Liver (tissue), 9 donors: ENCODE results near the gene ANKZF1. TPM values are rescaled to one million over a fixed set of nuclear protein-coding genes. Genes with fewer than 3 reads are reported as not detected.

Source experiments
- DNase-seq: peaks from one replicate; pipeline ENCODE4 v3.0.0-alpha.2; 2017; ENCODE audit warnings: low spot score
- H3K27ac ChIP-seq, 2 donors: one replicate each; pipeline ENCODE4 v1.7.0; 2013; ENCODE audit warnings: inconsistent platforms in 2 of 2, low read length in 2 of 2, control low read depth in 1 of 2, low read depth in 1 of 2, mild to moderate bottlenecking in 1 of 2
- H3K27me3 ChIP-seq, 4 donors: one replicate each; pipeline versions ENCODE4 v1.6.1 to v1.7.0; 2013; ENCODE audit warnings: low read length in 3 of 4, inconsistent platforms in 1 of 4, mild to moderate bottlenecking in 1 of 4, moderate library complexity in 1 of 4; ENCODE audit not compliant: control insufficient read depth in 4 of 4, insufficient read depth in 4 of 4
- H3K36me3 ChIP-seq, 4 donors: one replicate each; pipeline versions ENCODE4 v1.6.1 to v1.7.0; 2013; ENCODE audit warnings: low read length in 3 of 4, mild to moderate bottlenecking in 3 of 4, low read depth in 1 of 4, moderate library complexity in 1 of 4; ENCODE audit not compliant: control insufficient read depth in 4 of 4, insufficient read depth in 3 of 4
- H3K4me1 ChIP-seq, 4 donors: one replicate each; pipeline versions ENCODE4 v1.6.1 to v1.7.0; 2013; ENCODE audit warnings: low read length in 3 of 4, mild to moderate bottlenecking in 3 of 4, moderate library complexity in 1 of 4; ENCODE audit not compliant: control insufficient read depth in 4 of 4, insufficient read depth in 4 of 4
- H3K4me3 ChIP-seq, 3 donors: one replicate each; pipeline versions ENCODE4 v1.6.1 to v1.7.0; 2013; ENCODE audit warnings: low read length in 3 of 3, control low read depth in 1 of 3, low read depth in 1 of 3, mild to moderate bottlenecking in 1 of 3
- H3K9ac ChIP-seq, 2 donors: one replicate each; pipeline ENCODE4 v1.7.0; 2013; ENCODE audit warnings: low read length in 2 of 2, mild to moderate bottlenecking in 2 of 2, moderate library complexity in 2 of 2, control low read depth in 1 of 2, low read depth in 1 of 2
- H3K9me3 ChIP-seq, 4 donors: one replicate each; pipeline versions ENCODE4 v1.6.1 to v1.7.0; 2013; ENCODE audit warnings: low read length in 3 of 4; ENCODE audit not compliant: control insufficient read depth in 4 of 4
- ATF3 ChIP-seq: IDR thresholded peaks from 2 replicates; pipeline ENCODE4 v1.6.1; 2016; ENCODE audit warnings: antibody characterized with exemption
- CTCF ChIP-seq: fragments of 150-350 bp; IDR thresholded peaks from 2 replicates; pipeline ENCODE4 v1.5.1; 2017; ENCODE audit warnings: improper control_type of control experiment, low read depth, low read length; ENCODE audit not compliant: missing input control
- EGR1 ChIP-seq, 2 donors: IDR thresholded peaks; 2 replicates each; pipeline ENCODE4 v1.6.1; 2016 to 2018; ENCODE audit warnings: antibody characterized with exemption in 2 of 2, low read depth in 2 of 2
- FOXA1 ChIP-seq: IDR thresholded peaks from 2 replicates; pipeline ENCODE4 v1.6.1; 2016; ENCODE audit warnings: antibody characterized with exemption
- FOXA2 ChIP-seq: IDR thresholded peaks from 2 replicates; pipeline ENCODE4 v1.6.1; 2016; ENCODE audit warnings: antibody characterized with exemption
- GABPA ChIP-seq, 2 donors: IDR thresholded peaks in 1 of 2; conservative IDR thresholded peaks in 1 of 2; 2 replicates each; pipeline ENCODE4 v1.6.1; 2016; ENCODE audit warnings: antibody characterized with exemption in 2 of 2, mild to moderate bottlenecking in 1 of 2, moderate library complexity in 1 of 2
- HNF4A ChIP-seq, 2 donors: conservative IDR thresholded peaks; 2 replicates each; pipeline ENCODE4 v1.6.1; 2016; ENCODE audit warnings: antibody characterized with exemption in 2 of 2, mild to moderate bottlenecking in 2 of 2
- HNF4G ChIP-seq: IDR thresholded peaks from 2 replicates; pipeline ENCODE4 v1.6.1; 2016; ENCODE audit warnings: antibody characterized with exemption
- JUND ChIP-seq, 2 donors: IDR thresholded peaks; 2 replicates each; pipeline ENCODE4 v1.6.1; 2016; ENCODE audit warnings: antibody characterized with exemption in 2 of 2
- MAX ChIP-seq: IDR thresholded peaks from 2 replicates; pipeline ENCODE4 v1.6.1; 2016; ENCODE audit warnings: antibody characterized with exemption
- NR2F2 ChIP-seq: IDR thresholded peaks from 2 replicates; pipeline ENCODE4 v1.6.1; 2016; ENCODE audit warnings: antibody characterized with exemption
- RAD21 ChIP-seq, 2 donors: IDR thresholded peaks; 2 replicates each; pipeline ENCODE4 v1.6.1; 2016; ENCODE audit warnings: antibody characterized with exemption in 2 of 2, mild to moderate bottlenecking in 2 of 2
- REST ChIP-seq: IDR thresholded peaks from 2 replicates; pipeline ENCODE4 v1.6.1; 2016; ENCODE audit warnings: antibody characterized with exemption, mild to moderate bottlenecking
- RXRA ChIP-seq, 2 donors: IDR thresholded peaks; 2 replicates each; pipeline ENCODE4 v1.6.1; 2017 to 2018; ENCODE audit warnings: antibody characterized with exemption in 2 of 2, mild to moderate bottlenecking in 1 of 2
- SP1 ChIP-seq: IDR thresholded peaks from 2 replicates; pipeline ENCODE4 v1.6.1; 2018; ENCODE audit warnings: antibody characterized with exemption, mild to moderate bottlenecking
- TAF1 ChIP-seq: conservative IDR thresholded peaks from 2 replicates; pipeline ENCODE4 v1.6.1; 2016; ENCODE audit warnings: antibody characterized with exemption, mild to moderate bottlenecking
- YY1 ChIP-seq: IDR thresholded peaks from 2 replicates; pipeline ENCODE4 v1.6.1; 2016; ENCODE audit warnings: antibody characterized with exemption, mild to moderate bottlenecking
- ZBTB33 ChIP-seq: IDR thresholded peaks from 2 replicates; pipeline ENCODE4 v1.6.1; 2016; ENCODE audit warnings: antibody characterized with exemption
- WGBS: extraction: QIAGEN DNeasy Blood & Tissue Kit; methylation state at CpG from one replicate; pipeline ENCODE4 v1.1.7; 2013; 5-methylcytosine and 5-hydroxymethylcytosine counted together
- polyA plus RNA-seq, 2 donors: library from polyadenylated mRNA; stranded (reverse) in 1 of 2; unstranded in 1 of 2; fragments of 200-250 nt in 1 of 2; fragments of >200 nt in 1 of 2; fragmentation: Nextera tagmentation in 1 of 2; extraction: Ambion mirVana in 1 of 2; gene quantifications; one replicate each; pipeline versions ENCODE4 v1.2.1 to v1.2.3, GENCODE V29; 2013 to 2015
- total RNA-seq, 2 donors: library from RNA; depleted of rRNA; stranded (reverse); fragments of >200 nt; gene quantifications; one replicate each; pipeline ENCODE4 v1.2.3, GENCODE V29; 2014
- donor health status: healthy.
- donor health status: healthy.
- donor health status: healthy.
- donor health status: healthy.
- donor health status: healthy.

The ANKZF1 gene
- total and polyA plus RNA-seq, 4 donors: 9.0 to 30.6 (median 20.5) TPM

- Histone ChIP-seq H3K9ac (no peak overlapping the region), H3K27ac (no peak overlapping the region), H3K36me3 (peaks cover 21 to 54% (median 44%) of the 10 kb centered on the region in 4 donors), H3K27me3 (no peaks in the 10 kb centered on the region), H3K4me3 (no peak overlapping the region), H3K9me3 (no peaks in the 10 kb centered on the region), H3K4me1 (peaks cover 7 to 17% (median 14%) of the 10 kb centered on the region in 4 donors)
- no peak for DNase-seq
- 87% methylated on average over 3 of the region's 3 CpGs for WGBS
- TF ChIP-seq ZBTB33: no peak
- no peak for TF ChIP-seq HNF4G
- TF ChIP-seq YY1: no peak
- TF ChIP-seq RXRA (IDR thresholded peaks at IDR 0.05): no peak
- no peak for TF ChIP-seq RAD21 (IDR thresholded peaks at IDR 0.05)
- TF ChIP-seq MAX: no peak
- TF ChIP-seq HNF4A (conservative IDR thresholded peaks at IDR 0.05): no peak
- TF ChIP-seq FOXA1: no peak
- TF ChIP-seq JUND (IDR thresholded peaks at IDR 0.05): no peak
- TF ChIP-seq REST: no peak
- no peak for TF ChIP-seq CTCF
- TF ChIP-seq EGR1 (IDR thresholded peaks at IDR 0.05; ENCODE audit: low read depth in 2 of 2): no peak
- no peak for TF ChIP-seq SP1
- TF ChIP-seq ATF3: no peak
- no peak for TF ChIP-seq GABPA (IDR thresholded peaks at IDR 0.05 in 1 of 2, conservative IDR thresholded peaks at IDR 0.05 in 1 of 2)
- no peak for TF ChIP-seq TAF1
- no peak for TF ChIP-seq FOXA2
- TF ChIP-seq NR2F2: no peak
These were observed 4.3 kb upstream of the ANKZF1 start for GRCh38 chr2:219225350-219225749.
